Fibroblast of villous mesenchyme (primary cell): ENCODE results near the gene SERHL2. TPM values are rescaled to one million over a fixed set of nuclear protein-coding genes. Genes with fewer than 3 reads are reported as not detected.
"Not testable (repeated sequence)": the region's sequence is repeated elsewhere in the genome, so short reads cannot be mapped to it uniquely, and the experiment has no call there.

ENCODE experiments used
- DNase-seq: peaks from one replicate; pipeline ENCODE4 v3.0.0-alpha.2; 2010; ENCODE audit warnings: low read depth
- H3K4me3 ChIP-seq: 2 replicates; pipeline ENCODE4 v1.5.1; 2011; ENCODE audit warnings: low read depth, mild to moderate bottlenecking, low read length
- CTCF ChIP-seq: IDR thresholded peaks from 2 replicates; pipeline ENCODE4 v1.5.1; 2012; ENCODE audit warnings: low read depth, mild to moderate bottlenecking, low read length; ENCODE audit not compliant: insufficient read depth
- total RNA-seq: library from RNA; depleted of rRNA; stranded (reverse); fragments of >200 nt; gene quantifications from 2 replicates; pipeline ENCODE4 v1.2.3, GENCODE V29; 2012

SERHL2 gene
- total RNA-seq, 1 donor, result 2.2 TPM

DNA sequence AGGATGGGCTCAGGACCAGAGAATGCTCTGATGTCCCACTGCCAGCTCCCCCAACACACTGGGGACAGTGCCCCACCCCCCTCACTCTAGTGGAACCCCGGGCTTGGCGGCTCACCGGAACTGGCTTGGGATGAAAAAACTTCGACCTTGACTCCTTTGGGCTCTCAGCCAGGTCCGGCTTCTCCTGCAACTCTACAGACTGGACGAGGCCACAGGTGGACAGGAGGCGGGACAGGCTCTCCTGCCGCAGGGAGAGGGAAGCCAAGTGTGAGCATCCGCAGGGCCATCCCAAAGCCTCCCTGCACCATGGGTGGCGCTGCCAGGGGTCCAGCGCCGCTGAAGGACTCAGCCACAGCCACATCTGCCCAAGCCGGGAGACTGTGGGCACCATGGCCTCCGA is 37.9 kb upstream of the SERHL2 start:
- TF ChIP-seq CTCF, result no peak

GRCh38 chr22:42517103-42517502 is 36.7 kb upstream of the SERHL2 start:
- not testable (repeated sequence) for DNase-seq, H3K4me3 ChIP-seq

More for the DNA sequence above, 37.9 kb upstream of the SERHL2 start:
- H3K4me3 ChIP-seq, result no peak overlapping the region
- no peak for DNase-seq

DNA sequence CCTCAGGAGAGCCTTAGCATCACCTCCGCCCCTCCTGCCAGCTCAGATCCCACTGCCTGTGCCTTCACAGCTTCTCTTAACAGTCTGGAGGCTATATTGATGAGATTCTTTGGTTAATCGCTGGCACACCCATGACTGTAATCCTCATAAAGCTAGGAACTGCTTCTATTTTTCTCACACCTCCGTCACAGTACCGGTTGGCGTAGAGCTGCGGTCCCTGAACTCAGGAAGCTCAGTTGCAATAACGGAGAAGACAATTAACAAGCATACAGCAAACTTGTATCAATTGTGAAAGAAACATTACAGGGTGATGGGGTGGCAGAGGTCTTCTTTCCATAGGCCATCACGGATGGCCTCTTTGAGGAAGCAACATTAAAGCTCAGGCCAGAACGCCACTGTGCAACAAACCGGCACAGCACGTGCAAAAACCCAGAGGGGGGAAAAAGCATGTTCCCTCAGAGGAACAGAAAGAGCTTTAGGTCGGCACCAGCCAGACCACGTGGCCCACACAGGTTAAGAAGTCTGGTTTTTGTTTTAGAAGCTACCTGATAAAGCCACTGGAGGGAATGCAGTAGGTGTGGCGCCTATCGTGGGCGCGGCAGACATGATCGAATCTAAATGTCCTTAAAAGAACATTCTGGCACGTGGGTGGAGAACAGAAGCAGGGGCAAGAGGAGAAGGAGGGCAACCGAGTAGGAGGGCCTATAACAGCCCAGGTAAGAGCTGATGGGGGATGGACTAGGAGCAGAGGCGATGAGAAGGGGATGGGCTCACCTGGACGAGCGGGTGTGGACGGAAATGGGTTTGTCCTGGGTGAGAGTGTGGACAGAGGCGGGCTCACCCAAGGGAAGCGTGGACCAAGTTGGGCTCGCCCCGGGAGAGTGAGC is 34.9 kb upstream of the SERHL2 start:
- H3K4me3 ChIP-seq, result peak overlapping the region; percentile 87
- not testable (repeated sequence) for DNase-seq

GRCh38 chr22:42519525-42520401 is 34.0 kb upstream of the SERHL2 start, which contains the start of gene RRP7A:
RRP7A (minus strand) TSS chr22:42519796; CDS start chr22:42519786, 10 bp downstream.
- H3K4me3 ChIP-seq, result peak within 1 kb of the TSS; percentile 87
- TF ChIP-seq CTCF, result no peak
- DNase-seq, result peak; percentile 86

GRCh38 chr22:42521228-42521546 is 32.6 kb upstream of the SERHL2 start:
- no peak for TF ChIP-seq CTCF
- H3K4me3 ChIP-seq, result no peak overlapping the region
- no peak for DNase-seq

DNA sequence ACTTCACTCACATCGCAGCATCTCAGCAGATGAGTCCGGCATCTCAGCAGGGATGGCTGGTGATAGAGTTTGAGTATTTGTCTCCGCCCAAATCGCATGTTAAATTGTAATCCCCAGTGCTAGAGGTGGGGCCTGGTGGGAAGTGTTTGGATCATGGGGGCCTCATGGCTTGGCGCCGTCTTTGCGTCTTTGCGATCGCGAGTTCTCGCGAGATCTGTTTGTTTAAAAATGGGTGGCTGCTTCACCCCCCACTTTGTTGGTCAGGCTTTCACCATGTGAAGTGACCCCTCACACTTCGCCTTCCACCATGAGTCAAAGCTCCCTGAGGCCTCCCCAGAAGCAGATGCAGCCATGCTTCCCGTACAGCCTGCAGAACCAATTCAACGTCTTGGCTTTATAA is 31.2 kb upstream of the SERHL2 start:
- TF ChIP-seq CTCF, result no peak
- H3K4me3 ChIP-seq, result no peak overlapping the region
- no peak for DNase-seq

GRCh38 chr22:42528591-42529307 is 25.0 kb upstream of the SERHL2 start:
- no peak overlapping the region for H3K4me3 ChIP-seq
- DNase-seq, result no peak
- no peak for TF ChIP-seq CTCF

DNA sequence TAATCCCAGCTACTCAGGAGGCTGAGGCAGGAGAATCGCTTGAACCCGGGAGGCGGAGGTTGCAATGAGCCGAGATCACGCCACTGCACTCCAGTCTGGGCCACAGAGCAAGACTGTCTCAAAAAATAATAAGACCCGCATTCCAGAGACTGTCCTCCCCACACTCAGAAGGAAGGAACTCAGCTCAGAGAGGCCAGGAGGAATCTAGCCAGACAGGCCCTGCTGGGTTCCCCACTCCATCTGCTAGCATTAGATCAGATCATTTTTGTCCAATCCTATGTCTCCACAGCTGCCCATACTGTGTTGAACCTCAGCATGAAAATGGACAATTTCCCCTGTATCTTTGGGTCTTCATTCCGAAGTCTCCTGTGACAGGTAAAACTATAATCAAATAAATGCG is 24.3 kb upstream of the SERHL2 start:
- not testable (repeated sequence) for DNase-seq, H3K4me3 ChIP-seq

- H3K4me3 ChIP-seq, result not testable (repeated sequence)
- DNase-seq, result peak; percentile 18
Observed at GRCh38 chr22:42531401-42532084, 22.2 kb upstream of the SERHL2 start.
